ENCODE data around the gene TARBP1. TPM values are rescaled to one million over a fixed set of nuclear protein-coding genes. Genes with fewer than 3 reads are reported as not detected.

The TARBP1 gene
- total RNA-seq, 1 experiment from 2014 or later = 47.3 TPM

DNA sequence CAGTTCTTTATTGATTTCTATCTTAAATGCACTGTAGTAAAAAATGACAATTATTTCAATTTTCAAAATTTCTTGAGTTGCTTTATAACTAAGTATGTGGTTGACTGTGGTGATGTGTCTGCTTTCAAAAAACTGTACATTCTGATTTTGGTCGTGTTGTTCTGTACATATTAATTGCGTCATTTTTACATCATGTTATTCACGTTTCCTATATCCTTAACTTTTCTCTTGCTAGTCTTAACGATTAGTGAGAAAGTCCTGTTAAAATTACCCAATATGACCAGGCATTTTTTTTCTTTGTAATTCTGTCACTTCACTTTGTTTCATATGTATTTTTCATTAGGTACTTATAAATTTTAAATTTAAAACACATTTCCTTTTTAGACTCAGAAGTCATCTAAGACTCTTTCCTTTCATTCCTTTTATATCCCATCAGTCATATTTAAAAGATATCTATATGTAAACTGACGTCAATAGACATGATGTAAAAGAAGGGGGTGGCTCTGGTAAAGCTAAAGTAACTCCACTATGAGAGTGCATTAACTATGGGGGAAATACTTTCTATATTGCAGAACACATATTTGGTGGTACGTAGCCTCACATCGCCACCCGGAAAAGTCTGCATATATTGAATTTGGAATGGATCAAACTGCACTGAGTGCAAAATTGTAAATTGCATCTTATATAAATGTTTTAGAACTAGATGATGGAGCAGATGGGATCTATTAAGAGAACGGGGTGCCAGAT is 106.8 kb downstream of the TARBP1 start:
- H2AFZ ChIP-seq = 0 out of 2 replicates have a peak overlapping the region, but pooled peaks have one; percentile 98
- no peaks in the 10 kb centered on the region for H3K27me3 ChIP-seq (ENCODE audit: insufficient read depth, low read depth)
- peak overlapping the region; percentile 99 for H3K27ac ChIP-seq
- ChIA-PET CTCF (no interaction called here), POLR2A (ENCODE audit: unreplicated experiment) (no interaction called here)
- H4K20me1 ChIP-seq (ENCODE audit: insufficient read depth) = no peaks in the 10 kb centered on the region
- H3K9me2 ChIP-seq (ENCODE audit: insufficient read depth) = no peaks in the 10 kb centered on the region
- intact Hi-C loops (cut with micrococcal nuclease; ENCODE audit: unreplicated experiment) = loop anchor here (5.0 to 10.0 kb wide), 2 partner anchors 723 to 955 kb away; partner anchors contain the start of genes ARID4B and GGPS1
- H3K36me3 ChIP-seq (ENCODE audit: low read depth) = peaks cover 10% of the 10 kb centered on the region
- peak overlapping the region; percentile 98 for H3K4me3 ChIP-seq
- TF ChIP-seq EZH2 (IDR thresholded peaks at IDR 0.05; ENCODE audit: low read depth) (no peak), CTCF (conservative IDR thresholded peaks at IDR 0.05) (no peak)
- 0 out of 2 replicates have a peak, but pooled peaks cover 9% of the 10 kb centered on the region for H3K9me3 ChIP-seq (ENCODE audit: insufficient read depth, low read depth)
- peaks cover 50% of the 10 kb centered on the region for H3K79me2 ChIP-seq (ENCODE audit: low read depth)
- no peak for DNase-seq
- peak overlapping the region; percentile 91 for H3K4me2 ChIP-seq
- peaks cover 34% of the 10 kb centered on the region for H3F3A ChIP-seq (ENCODE audit: insufficient read depth, low read depth)
- no TSS peak for BruUV-seq (replicated peaks)
- H3K4me1 ChIP-seq (replicated peaks; ENCODE audit: insufficient read depth) = peaks cover 46% of the 10 kb centered on the region

- H3K79me2 ChIP-seq (ENCODE audit: low read depth) = peaks cover 48% of the 10 kb centered on the region
- intact Hi-C loops (cut with micrococcal nuclease; ENCODE audit: unreplicated experiment) = loop anchor here (5.0 to 10.0 kb wide), 2 partner anchors 723 to 956 kb away; partner anchors contain the start of genes ARID4B and GGPS1
- DNase-seq = no peak
- no TSS peak for BruUV-seq (replicated peaks)
- ChIA-PET CTCF (interaction anchor here (0.6 kb wide), 2 partner anchors 64 to 1693 kb away, joined by 3 read pairs; no protein-coding TSS in a partner anchor), POLR2A (ENCODE audit: unreplicated experiment) (interaction anchor here (0.6 kb wide), 2 partner anchors 15 to 790 kb away, joined by 3 read pairs; partner anchors contain the start of gene RBM34)
- TF ChIP-seq EZH2 (IDR thresholded peaks at IDR 0.05; ENCODE audit: low read depth) (no peak), CTCF (conservative IDR thresholded peaks at IDR 0.05) (no peak)
- 0 out of 2 replicates have a peak, but pooled peaks cover 9% of the 10 kb centered on the region for H3K9me3 ChIP-seq (ENCODE audit: insufficient read depth, low read depth)
- H3K4me1 ChIP-seq (replicated peaks; ENCODE audit: insufficient read depth) = peaks cover 46% of the 10 kb centered on the region
- no peaks in the 10 kb centered on the region for H3K27me3 ChIP-seq (ENCODE audit: insufficient read depth, low read depth)
- peak overlapping the region; percentile 91 for H3K4me2 ChIP-seq
- H3K36me3 ChIP-seq (ENCODE audit: low read depth) = peaks cover 7% of the 10 kb centered on the region
- H2AFZ ChIP-seq = no peak overlapping the region
- H3K27ac ChIP-seq = peak overlapping the region; percentile 99
- H4K20me1 ChIP-seq (ENCODE audit: insufficient read depth) = no peaks in the 10 kb centered on the region
- peaks cover 34% of the 10 kb centered on the region for H3F3A ChIP-seq (ENCODE audit: insufficient read depth, low read depth)
- peak overlapping the region; percentile 98; the same call in 1 of the 2 replicates for H3K4me3 ChIP-seq
- no peaks in the 10 kb centered on the region for H3K9me2 ChIP-seq (ENCODE audit: insufficient read depth)
Measured at GRCh38 chr1:234371414-234371813, 107.6 kb downstream of the TARBP1 start.

DNA sequence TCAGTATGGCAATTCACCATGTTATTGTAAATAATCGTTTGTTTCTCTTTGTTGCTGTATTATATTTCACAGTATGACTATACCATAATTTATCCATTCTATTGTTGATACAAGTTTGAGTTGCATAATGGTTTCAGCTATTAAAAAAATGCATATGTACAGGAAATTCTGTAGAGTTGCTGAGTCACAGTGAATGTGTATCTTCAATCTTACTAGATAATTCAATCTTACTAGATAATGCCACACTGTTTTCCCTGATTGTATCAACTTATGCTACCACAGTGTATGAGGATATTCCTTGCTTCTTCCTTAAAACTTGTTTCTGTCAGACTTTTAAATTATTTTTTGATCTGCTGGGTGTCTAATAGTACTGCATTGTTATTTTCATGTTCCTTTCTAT is 109.2 kb downstream of the TARBP1 start:
- ChIA-PET POLR2A (ENCODE audit: unreplicated experiment) (interaction anchor here (0.5 to 0.7 kb wide), 2 partner anchors 50 to 162 kb away, joined by 3 to 8 read pairs; no protein-coding TSS in a partner anchor), CTCF (no interaction called here)
- Histone ChIP-seq H3K79me2 (ENCODE audit: low read depth) (peaks cover 32% of the 10 kb centered on the region), H3K27ac (peak overlapping the region; percentile 99), H3K9me2 (ENCODE audit: insufficient read depth) (no peaks in the 10 kb centered on the region), H3K36me3 (ENCODE audit: low read depth) (no peaks in the 10 kb centered on the region; the same call in 1 of the 2 replicates), H3K4me3 (no peak overlapping the region), H3K4me2 (peak overlapping the region; percentile 57), H4K20me1 (ENCODE audit: insufficient read depth) (no peaks in the 10 kb centered on the region), H3K4me1 (replicated peaks; ENCODE audit: insufficient read depth) (peaks cover 45% of the 10 kb centered on the region), H3K27me3 (ENCODE audit: insufficient read depth, low read depth) (no peaks in the 10 kb centered on the region), H2AFZ (no peak overlapping the region), H3F3A (ENCODE audit: insufficient read depth, low read depth) (peaks cover 34% of the 10 kb centered on the region), H3K9me3 (ENCODE audit: insufficient read depth, low read depth) (0 out of 2 replicates have a peak, but pooled peaks cover 9% of the 10 kb centered on the region)
- peak in 1 of 2 experiments; percentile 84 for DNase-seq
- intact Hi-C loops (cut with micrococcal nuclease; ENCODE audit: unreplicated experiment) = loop anchor here (5.0 to 10.0 kb wide), 2 partner anchors 725 to 958 kb away; partner anchors contain the start of genes ARID4B and GGPS1
- TF ChIP-seq EZH2 (IDR thresholded peaks at IDR 0.05; ENCODE audit: low read depth) = no peak
- no peak for TF ChIP-seq CTCF (conservative IDR thresholded peaks at IDR 0.05)
- BruUV-seq (replicated peaks) = no TSS peak

All from PC-9 (cell line).